Ramos (cell line): ENCODE data around the gene ATP6V0A1.
"Not testable (repeated sequence)": the region's sequence is repeated elsewhere in the genome, so short reads cannot be mapped to it uniquely, and the experiment has no call there.

Experiments used
- in situ Hi-C: fragments of 300-500 bp; cut with MboI; formaldehyde crosslinking; loops from one replicate; pipeline ENCODE4 v1.14.3; 2022; ENCODE audit warnings: low sequenced_read_pairs; ENCODE audit not compliant: unreplicated experiment

Gene ATP6V0A1

DNA sequence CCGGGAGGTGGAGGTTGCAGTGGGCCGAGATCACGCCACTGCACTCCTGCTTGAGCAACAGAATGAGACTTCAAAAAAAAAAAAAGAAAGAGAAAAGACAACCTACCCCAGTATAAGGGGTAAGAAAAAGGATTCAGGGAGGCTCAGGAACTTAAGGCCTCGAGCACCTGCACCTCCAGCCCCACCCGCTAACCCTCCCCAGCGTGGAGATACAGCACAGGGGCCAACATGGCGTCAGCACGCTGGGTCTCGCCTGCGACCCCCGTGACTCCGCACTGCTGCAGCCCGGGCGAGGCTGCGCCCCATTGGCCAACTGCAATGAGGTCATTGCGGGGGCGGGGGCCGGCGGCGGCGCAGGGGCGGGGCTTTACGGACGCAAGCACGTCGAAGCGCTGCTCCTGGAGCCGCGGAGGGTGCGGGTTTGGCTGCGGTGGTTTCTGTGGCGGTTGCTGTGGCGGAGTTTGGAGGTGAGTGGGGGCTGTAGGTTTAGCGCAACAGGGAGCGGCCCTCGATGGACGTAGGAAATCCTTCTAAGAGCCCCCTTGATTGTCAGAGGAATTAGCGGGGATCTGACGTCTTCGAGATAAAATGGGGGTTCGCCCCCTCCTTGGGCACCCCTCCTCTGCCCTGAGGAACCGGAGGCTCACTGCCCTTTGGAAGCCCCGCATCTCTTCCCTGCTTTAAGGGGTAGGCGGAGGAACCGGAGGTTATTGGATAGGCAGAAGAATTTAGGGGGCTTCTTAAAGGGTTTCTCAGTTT is at the start of gene ATP6V0A1:
ATP6V0A1 (plus strand) TSS at position 382 of the 759 bp plus-strand sequence. CDS start 2,017 bp downstream, outside the sequence.
- in situ Hi-C loops, result no loop called here

DNA sequence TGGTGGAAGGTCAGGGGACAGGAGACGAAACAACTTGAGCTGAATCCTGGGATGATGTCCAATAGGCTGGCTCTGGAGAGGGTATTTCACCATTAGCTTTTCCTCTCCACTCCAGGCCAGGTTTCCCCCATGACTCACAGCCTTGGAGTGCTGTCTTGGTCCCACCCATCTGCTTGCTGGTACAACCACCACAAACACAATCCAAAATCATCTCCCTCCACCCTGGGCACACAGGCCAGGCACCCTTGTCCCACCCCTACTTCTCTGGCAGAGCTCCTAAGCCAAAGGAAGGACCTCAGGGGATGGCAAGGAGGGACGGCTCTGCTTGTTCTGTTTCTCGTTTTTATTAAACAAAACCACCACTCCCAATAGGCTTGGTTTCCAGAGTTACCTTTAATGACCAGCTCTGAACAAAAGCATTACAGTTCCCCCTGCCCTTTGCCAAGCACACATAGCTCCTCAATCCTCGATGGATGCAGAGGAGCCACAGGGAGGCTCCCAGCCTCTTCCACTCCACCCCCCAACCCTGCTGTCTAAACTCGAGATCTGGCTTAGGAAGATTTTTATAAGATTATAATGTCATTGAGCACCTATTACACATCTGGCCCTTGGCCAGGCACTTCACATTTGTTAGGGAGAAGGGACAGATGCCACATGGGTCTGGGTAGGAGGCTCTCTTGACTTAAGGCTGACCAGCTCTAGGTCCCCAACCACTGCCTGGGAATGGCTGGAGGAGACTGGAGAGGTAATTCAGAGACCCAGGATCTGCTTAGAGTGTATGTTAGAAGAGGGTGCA is 49.0 kb upstream of the ATP6V0A1 start:
- in situ Hi-C loops, result no loop called here

DNA sequence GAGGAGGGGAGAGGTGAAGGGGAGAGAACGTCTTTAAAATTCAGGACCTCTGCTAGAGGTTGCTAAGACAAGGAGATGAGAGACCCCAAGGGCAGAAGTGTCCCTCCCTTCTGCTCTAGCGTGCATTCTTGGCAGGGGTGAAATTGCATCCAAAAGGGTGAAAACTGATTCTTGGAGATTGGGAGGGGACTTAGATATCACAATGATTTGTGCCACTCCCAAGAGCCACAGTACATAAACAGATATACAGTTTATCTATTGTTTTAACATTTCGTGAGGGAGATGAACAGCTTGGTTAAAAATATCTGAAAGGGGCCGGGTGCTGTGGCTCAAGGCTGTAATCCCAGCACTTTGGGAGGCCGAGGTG is 48.4 kb upstream of the ATP6V0A1 start:
- in situ Hi-C loops, result no loop called here

DNA sequence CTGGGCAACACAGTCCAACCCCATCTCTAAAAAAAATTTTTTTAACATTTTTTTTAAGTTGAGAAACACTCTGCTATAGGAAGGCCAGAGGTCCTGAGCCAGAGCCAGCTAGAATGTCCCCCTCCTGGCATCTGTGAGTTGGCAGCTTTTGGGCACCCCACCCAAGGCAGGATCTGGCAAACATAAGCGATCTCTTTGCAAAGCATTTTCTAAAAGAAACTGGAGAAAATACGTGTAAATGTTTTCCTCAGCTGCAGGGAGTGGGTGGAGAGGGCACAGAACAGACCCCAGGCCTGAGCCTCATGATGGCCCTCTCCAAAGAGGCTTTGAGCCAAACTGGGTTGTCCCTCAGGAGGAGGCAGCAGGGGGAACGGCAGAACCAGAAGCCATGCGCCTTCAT is 47.3 kb upstream of the ATP6V0A1 start:
- in situ Hi-C loops, result no loop called here

DNA sequence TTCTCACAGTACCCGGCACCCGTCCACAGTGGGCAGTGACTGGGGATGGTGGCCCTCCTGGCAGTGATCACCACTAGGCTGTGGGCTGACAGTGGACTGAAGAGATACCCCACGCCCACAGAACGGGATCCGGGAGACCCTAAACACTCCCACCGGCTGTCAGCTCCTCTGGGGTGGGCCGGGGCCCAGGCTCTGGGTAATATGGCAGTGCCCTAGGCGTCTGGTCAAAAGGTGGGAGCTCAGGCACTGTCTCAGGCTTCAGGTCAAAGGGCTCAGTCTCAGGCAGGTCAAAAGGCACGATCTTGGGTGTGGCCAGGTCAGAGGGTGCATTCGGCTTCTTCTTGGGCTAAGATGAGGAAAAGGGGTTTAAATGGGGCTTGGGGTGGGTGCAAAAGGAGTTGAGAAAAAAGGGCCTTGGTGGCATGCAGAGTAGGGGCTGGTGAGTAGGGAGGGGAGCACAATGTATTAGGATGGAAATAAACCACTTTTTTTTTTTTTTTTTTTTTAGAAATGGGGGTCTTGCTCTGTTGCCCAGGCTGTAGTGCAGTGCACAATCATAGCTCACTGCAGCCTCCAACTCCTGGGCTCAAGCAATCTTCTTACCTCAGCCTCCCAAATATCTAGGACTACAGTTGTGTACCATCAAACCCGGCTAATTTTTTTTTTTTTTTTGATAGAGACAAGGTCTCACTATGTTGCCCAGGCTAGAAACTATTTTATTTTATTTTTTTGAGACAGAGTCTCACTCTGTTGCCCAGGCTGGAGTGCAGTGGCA is 46.6 kb upstream of the ATP6V0A1 start:
- in situ Hi-C loops, result no loop called here

DNA sequence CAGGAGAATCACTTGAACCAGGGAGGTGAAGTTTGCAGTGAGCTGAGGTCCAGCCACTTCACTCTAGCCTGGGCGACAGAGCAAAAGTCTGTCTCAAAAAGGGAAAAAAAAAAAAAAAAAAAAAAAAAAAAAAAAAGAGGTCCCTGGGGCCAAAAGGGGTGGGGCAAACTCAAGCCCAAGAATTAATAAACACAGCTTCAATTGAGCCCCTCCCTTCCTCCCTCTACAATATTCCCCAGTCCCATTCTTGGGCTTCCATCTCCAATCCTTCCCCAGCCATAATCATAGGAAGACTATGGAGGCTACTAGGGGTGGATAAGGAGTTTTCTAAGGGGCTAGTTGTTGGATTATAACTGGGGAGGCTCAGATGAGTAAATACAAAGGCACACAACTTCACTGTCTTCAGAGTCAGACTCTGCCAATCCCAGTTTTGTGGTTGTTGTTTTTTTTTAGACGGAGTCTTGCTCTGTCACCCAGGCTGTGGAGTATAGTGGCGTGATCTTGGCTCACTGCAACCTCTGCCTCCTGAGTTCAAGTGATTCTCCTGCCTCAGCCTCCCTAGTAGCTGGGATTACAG is 45.1 kb upstream of the ATP6V0A1 start:
- in situ Hi-C loops, result no loop called here

DNA sequence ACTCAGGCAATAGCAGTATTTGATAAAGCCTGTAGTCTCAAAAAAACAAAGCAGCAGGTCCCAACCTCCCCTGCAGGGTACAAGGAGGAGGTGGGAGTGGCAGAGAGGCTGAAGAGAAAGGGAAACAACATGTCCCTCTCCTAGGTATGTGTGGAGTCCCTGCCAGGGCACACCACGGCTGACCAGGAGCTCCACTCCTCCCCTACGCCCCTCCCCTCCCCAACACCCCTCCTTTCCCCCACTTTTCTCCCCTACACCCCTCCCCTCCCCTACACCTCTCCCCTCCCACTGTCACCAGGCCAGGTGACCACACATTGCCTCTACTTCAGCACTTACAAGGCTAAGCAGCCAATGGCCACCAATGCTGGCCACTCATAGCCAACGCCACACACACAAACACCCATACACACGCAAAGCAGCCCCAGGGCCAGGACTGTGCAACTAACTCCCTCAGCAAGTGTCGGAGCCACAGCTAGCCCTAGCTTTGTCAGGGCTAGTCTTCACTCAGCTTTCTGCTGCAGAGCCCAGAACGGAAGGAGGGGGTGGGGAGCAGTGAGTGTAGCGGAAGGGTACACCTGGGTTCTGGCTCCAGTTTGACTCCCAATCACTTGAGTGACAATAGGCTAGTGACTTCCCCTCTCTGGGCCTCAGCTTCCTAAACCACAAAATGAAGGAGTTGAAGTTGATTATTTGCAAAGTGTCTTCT is 43.8 kb upstream of the ATP6V0A1 start:
- in situ Hi-C loops, result no loop called here

DNA sequence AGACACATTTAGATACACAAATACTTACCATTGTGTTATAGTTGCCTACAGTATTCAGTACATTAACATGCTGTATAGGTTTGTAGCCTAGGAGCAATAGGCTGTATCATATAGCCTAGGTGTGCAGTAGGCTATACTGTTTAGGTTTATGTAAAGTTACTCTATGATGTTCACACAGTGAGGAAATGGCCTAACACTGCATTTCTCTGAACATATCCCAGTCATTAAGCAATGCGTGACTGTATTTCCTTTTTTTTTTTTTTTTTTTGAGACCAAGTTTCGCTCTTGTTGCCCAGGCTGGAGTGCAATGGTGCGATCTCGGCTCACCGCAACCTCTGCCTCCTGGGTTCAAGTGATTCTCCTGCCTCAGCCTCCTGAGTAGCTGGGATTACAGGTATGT is 40.7 kb upstream of the ATP6V0A1 start:
- in situ Hi-C loops, result not testable (repeated sequence)

DNA sequence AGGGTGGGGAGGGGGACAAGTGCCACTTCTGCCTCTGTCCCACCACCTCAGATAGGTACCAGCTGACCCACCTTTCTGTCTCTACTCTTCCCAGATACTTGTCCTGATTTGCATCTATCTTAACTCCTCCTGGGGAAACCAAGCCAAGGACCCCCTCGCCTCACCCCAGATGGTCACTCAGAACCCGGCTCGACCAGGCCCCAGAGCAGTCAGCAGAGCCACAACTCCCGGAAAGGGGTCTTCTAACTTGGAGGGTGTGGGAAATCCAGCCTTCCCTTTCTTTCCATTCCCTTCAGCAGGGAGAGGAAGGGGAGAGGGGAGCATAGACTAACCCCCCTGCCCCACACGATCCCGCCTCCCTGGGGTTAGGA is 37.6 kb upstream of the ATP6V0A1 start:
- in situ Hi-C loops, result no loop called here

DNA sequence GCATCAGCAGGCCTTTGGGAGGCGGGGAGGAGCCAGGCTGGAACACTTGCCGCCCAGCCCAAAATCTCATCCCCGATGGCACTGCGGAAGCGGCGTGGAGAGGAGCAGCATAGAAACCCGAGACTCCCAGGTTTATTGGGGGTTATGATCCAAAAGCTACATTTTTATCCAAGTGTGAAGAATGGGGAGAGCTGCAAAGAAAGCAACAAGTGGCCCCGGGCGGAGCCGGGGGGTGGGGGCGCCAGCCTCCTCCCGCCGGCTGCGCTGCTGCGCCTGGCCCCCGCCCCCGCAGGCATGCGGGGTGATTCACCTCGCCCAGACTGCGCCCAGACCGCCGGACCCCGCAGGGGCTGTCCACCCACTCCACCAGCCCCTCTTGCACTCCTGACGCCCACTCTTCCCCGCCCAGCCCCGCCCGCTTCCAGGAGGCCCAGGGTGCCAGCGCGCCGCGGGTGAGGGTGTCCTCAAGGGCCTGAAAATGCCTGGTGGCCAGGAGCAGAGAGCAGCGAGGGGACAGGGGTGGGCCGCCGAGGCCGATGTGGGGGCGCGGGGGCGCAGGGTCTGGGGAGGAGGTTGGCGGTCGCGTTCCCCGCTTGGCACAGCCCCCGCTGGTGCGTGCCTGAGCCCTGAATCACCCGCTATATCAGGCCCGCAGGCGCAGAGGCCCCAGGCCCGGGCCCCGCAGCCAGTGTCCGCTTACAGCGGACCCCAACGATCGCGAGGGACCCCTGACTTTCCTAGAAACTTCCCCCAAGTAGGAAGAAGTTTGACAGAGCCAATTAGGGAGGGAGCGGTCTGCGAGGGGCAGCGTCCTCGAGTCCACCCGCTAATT is 37.0 kb upstream of the ATP6V0A1 start:
- in situ Hi-C loops, result no loop called here

DNA sequence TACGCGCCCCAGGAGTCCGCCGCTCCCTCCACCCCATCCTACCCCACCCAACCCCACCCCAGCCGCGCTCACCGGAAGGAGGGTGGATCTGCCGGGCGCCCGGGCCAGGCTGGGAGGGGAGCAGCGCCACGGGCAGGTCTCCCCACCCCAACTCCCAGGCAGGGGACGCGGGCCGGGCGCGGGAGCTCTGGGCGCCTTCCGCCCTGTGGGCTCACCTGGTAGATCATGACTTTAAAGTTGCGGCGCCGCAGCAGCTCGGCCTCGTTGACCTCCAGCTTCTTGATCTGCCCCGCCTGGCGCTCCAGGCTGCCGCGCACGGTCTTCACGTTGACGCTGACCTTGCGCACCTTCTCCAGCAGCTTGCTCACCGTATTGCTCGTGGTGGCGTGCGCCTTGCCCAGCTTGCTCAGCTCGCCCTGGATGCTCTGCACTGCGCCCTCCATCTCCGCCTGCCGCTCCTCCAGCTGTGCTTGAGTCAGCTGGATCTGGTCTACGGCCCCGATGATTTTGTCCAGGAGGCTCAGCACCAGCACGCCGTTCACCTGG is 36.2 kb upstream of the ATP6V0A1 start:
- in situ Hi-C loops, result no loop called here

DNA sequence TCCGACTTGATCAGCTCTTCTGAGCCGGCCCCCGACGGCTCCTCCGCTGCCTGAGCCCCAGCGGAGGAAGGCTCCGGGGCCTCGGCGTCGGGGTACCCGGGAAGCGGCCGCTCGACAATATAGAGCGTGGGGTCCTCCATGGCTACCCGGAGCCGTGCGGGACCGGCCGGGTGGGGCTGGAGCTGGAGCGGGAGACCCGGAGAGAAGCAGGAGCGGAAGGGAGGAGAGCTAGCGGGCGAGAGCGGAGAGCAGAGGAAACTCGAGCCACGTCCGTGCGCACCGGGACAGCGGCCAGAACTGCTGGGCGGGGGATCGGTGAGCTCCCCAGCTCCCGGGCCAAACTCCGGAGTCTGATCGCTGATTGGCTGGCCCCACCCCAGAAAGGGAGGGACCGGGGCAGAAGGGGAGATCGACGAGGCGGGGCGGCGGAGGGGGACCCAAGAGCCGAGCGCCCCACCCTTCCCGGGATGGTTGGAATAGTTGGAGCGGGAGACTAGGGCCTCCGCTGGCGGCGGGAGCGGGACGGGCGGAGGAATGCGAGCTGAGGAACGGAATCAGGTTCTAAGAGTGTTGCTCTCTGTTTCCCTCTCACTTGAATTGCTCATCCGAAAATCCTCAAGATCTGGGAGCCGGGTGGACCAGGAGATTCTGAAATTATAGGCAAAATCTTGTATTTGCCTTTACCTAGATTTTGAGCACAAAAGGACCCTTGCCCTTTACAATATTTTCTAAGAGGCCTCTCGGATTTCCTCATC is 35.5 kb upstream of the ATP6V0A1 start, which contains the start of gene CAVIN1:
CAVIN1 (minus strand) TSS at position 299 of the 755 bp plus-strand sequence; CDS start at position 140, 159 bp downstream.
- in situ Hi-C loops, result no loop called here

DNA sequence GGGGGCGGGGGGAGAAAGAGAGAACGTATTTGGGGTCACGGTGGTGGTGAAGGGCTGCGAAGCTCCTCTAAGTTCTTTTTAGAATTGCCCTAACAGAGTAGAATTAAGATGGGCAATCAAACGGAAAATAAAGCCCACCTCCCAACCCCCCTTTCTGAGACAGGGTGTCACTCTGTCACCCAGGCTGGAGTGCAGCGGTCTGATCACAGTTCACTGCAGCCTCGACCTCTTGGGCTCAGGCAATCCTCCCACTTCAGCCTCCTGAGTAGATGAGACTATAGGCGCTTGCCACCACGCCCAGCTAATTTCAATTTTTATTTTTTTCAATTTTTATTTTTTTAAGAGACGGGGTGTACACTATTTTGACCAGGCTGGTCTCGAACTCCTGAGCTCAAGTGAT is 34.9 kb upstream of the ATP6V0A1 start:
- in situ Hi-C loops, result no loop called here

DNA sequence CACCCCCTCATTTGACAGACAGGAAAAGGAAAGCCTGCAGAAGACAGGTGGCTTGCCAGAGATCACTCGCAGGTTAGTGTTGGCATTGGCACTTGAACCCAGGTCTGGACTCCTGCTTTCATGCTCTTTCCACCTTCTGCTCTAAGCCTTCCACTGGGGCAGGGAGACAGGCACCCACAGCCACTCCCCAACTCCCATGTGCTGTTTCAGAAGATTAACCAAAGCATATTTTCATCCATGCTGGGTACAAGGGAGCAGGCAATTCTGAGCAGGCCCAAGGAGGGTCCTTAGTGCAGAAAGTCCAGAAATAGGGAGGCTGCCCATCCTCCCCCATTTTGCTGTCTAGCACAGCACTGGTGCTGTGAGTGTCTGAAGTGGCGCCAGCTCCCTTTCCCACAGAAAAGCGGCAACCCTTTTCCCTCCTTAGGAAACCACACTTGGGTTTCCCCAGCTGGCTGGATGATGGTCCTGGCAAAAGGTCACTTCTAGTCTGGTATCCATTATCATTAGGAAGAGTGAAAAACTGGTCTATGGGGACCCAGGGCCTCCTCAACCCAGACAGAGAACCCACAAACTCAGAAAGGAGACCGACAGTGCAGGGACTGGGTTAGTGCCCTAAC is 33.6 kb upstream of the ATP6V0A1 start:
- in situ Hi-C loops, result loop anchor here (5.0 kb wide), 1 partner anchor 97 kb away; no protein-coding TSS in a partner anchor

DNA sequence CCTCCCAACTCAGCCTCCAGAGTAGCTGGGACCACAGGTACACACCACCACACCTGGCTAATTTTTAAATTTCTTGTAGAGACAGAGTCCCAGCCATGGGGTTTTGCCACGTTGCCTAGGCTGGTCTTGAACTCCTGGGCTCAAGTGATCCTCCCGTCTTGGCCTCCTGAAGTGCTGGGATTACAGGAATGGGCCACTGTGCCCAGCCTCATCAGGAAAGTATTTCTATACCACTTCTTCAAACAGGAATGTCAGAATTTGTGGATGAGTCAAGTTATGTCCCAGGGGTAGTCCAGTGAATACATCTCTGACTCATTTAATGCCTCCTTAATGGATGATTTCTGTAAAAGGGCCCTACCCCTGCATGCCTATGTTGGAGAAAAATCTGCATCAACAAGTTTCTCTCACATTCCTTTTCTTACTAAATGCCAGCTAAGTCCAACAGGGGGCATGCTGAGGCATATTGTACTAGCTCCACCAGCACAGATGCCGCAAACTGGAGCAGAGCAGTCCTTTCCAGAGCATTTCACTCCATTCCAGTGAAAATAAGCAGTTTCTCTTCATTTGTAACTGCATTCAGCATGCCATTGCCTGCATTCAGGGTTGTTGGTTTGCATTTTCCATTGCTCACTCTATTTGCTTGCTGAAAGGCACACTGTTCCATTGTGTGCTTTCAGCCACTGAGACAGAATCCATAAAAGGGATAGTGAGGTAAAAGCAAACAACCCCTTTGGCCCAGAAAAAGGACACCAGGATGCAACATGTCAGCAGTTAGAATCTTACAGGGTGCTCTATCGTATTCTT is 30.3 kb upstream of the ATP6V0A1 start:
- in situ Hi-C loops, result loop anchor here (5.0 kb wide), 1 partner anchor 94 kb away; no protein-coding TSS in a partner anchor

DNA sequence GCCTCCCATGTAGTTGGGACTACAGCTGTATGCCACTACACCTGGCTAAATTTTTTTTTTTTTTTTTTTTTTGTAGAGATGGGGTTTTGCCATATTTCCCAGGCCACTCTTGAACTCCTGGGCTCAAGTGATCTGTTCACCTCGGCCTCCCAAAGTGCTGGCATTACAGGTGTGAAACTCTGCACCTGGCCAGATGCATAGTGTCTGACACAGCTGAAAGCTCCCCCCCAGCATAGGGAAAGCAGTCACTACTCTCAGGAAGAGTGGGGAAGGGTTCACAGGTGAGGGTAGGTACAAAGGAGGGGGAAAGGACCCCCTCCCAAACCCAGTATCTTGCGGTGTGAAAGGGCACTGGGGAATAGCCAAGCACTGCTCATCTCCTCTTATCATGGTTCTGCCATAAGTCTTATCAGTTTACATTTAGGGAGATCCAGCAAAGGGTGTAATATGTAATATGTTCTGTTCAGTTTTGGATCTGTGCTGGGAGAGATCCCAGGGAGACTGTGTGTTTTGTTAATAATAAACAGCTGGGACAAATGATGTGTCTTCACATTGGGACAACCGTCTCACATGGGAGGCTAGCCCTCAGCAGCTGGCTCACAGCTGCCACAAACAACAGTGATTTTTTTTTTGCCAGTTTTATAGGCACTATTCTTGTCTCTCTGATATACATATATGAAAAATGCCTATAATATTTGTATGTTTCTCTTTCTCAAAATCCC is 28.8 kb upstream of the ATP6V0A1 start:
- in situ Hi-C loops, result loop anchor here (5.0 kb wide), 1 partner anchor 92 kb away; no protein-coding TSS in a partner anchor
